H1 (cell line): Measurements from ENCODE around the gene CRYBG1. TPM values are rescaled to one million over a fixed set of nuclear protein-coding genes. Genes with fewer than 3 reads are reported as not detected.

Source experiments
- CTCF ChIA-PET: fragments of 300-600 bp; sonication (Branson Sonifier 250); formaldehyde crosslinking; loops from one replicate; lab custom pipeline; 2021; ENCODE audit not compliant: partially characterized antibody; lab: Charles Lee
- POLR2A ChIA-PET: fragments of 300-600 bp; sonication (Branson Sonifier 250); formaldehyde crosslinking; loops from one replicate; lab custom pipeline; 2021; ENCODE audit warnings: inconsistent platforms; ENCODE audit not compliant: partially characterized antibody; lab: Charles Lee
- DNase-seq, 2 experiments: peaks; one replicate each; pipeline versions ENCODE4 v3.0.0 to v3.0.0-alpha.2; 2010 to 2022; ENCODE audit warnings: low spot score in 2 of 2, low read depth in 1 of 2, mixed read lengths in 1 of 2
- FAIRE-seq: peaks from 2 replicates; lab custom pipeline; 2011; peaks lifted over from hg19 to GRCh38; lab: Jason Lieb, UNC
- H2AFZ ChIP-seq: 2 replicates; pipeline ENCODE4 v1.8.1; 2012; ENCODE audit warnings: low read length, inconsistent platforms
- H2AK5ac ChIP-seq: 2 replicates; pipeline ENCODE4 v1.6.1; 2013; ENCODE audit warnings: low read depth, low read length
- H2BK120ac ChIP-seq: replicated peaks from 2 replicates; pipeline ENCODE3; 2013; ENCODE audit warnings: low read depth, low read length, inconsistent platforms
- H2BK12ac ChIP-seq: 2 replicates; pipeline ENCODE4 v1.6.1; 2013; ENCODE audit warnings: low read depth, low read length
- H2BK15ac ChIP-seq: 2 replicates; pipeline ENCODE4 v1.6.1; 2013; ENCODE audit warnings: low read length
- H2BK20ac ChIP-seq: 2 replicates; pipeline ENCODE4 v1.6.1; 2013; ENCODE audit warnings: low read length
- H2BK5ac ChIP-seq: 2 replicates; pipeline ENCODE4 v1.6.1; 2013; ENCODE audit warnings: low read depth, low read length
- H3K14ac ChIP-seq: 2 replicates; pipeline ENCODE4 v1.6.1; 2013; ENCODE audit warnings: inconsistent platforms; ENCODE audit not compliant: insufficient read length
- H3K18ac ChIP-seq: 2 replicates; pipeline ENCODE4 v1.6.1; 2013; ENCODE audit warnings: low read length; ENCODE audit errors: extremely low read depth
- H3K23ac ChIP-seq: 2 replicates; pipeline ENCODE4 v1.6.1; 2013; ENCODE audit warnings: inconsistent platforms; ENCODE audit not compliant: insufficient read length
- H3K23me2 ChIP-seq: 2 replicates; pipeline ENCODE4 v1.6.1; 2013; ENCODE audit warnings: low read depth, low read length
- H3K27ac ChIP-seq: 2 replicates; pipeline ENCODE4 v1.6.1; 2011; ENCODE audit warnings: low read depth, low read length, inconsistent platforms
- H3K27me3 ChIP-seq, 4 experiments: replicated peaks in 1 of 4; 1 replicate in 1 of 4; 2 replicates in 3 of 4; pipeline versions ENCODE4 v1.6.1 to v1.8.1; 2011 to 2013; ENCODE audit warnings: low read length in 3 of 4, mild to moderate bottlenecking in 3 of 4, inconsistent platforms in 2 of 4, mixed read lengths in 2 of 4, moderate library complexity in 1 of 4; ENCODE audit not compliant: control insufficient read depth in 3 of 4, insufficient read depth in 3 of 4; ENCODE audit errors: extremely low read depth in 1 of 4
- H3K36me3 ChIP-seq, 4 experiments: 2 replicates each; pipeline versions ENCODE4 v1.6.1 to v1.8.1; 2011 to 2013; ENCODE audit warnings: mild to moderate bottlenecking in 4 of 4, low read length in 3 of 4, moderate library complexity in 2 of 4, control low read depth in 1 of 4, inconsistent platforms in 1 of 4; ENCODE audit not compliant: insufficient read depth in 4 of 4, control insufficient read depth in 2 of 4
- H3K4ac ChIP-seq: replicated peaks from 2 replicates; pipeline ENCODE3; 2013; ENCODE audit warnings: low read length, low read depth, mixed read lengths, inconsistent platforms; ENCODE audit not compliant: insufficient read length
- H3K4me1 ChIP-seq, 4 experiments: replicated peaks in 1 of 4; 1 replicate in 1 of 4; 2 replicates in 3 of 4; pipeline versions ENCODE4 v1.6.1 to v1.8.1; 2011 to 2013; ENCODE audit warnings: low read length in 3 of 4, inconsistent platforms in 2 of 4, mixed read lengths in 1 of 4; ENCODE audit not compliant: insufficient read depth in 4 of 4, control insufficient read depth in 3 of 4
- H3K4me2 ChIP-seq, 2 experiments: 2 replicates each; pipeline versions ENCODE4 v1.6.1 to v1.8.1; 2011 to 2013; ENCODE audit warnings: low read depth in 2 of 2, low read length in 2 of 2, control low read depth in 1 of 2, inconsistent platforms in 1 of 2, mild to moderate bottlenecking in 1 of 2; ENCODE audit not compliant: insufficient read depth in 1 of 2
- H3K4me3 ChIP-seq, 4 experiments: fragments of 200-600, 300-600 bp in 1 of 4; sonication (generic), shearing (Covaris generic), sonication (Bioruptor Twin) in 1 of 4; 2 replicates each; pipeline versions ENCODE4 v1.5.1 to v1.8.1; 2011 to 2016; ENCODE audit warnings: low read length in 4 of 4, low read depth in 3 of 4, control low read depth in 2 of 4, inconsistent platforms in 2 of 4, mild to moderate bottlenecking in 2 of 4, mixed read lengths in 1 of 4, moderate library complexity in 1 of 4; ENCODE audit not compliant: insufficient read depth in 2 of 4; ENCODE audit errors: extremely low read depth in 1 of 4
- H3K56ac ChIP-seq: replicated peaks from 2 replicates; pipeline ENCODE3; 2013; ENCODE audit warnings: low read depth, mild to moderate bottlenecking, mixed read lengths, low read length, inconsistent platforms; ENCODE audit not compliant: insufficient read length
- H3K79me1 ChIP-seq: 2 replicates; pipeline ENCODE4 v1.6.1; 2013; ENCODE audit warnings: low read depth, low read length, control low read depth
- H3K79me2 ChIP-seq, 2 experiments: 2 replicates each; pipeline versions ENCODE4 v1.6.1 to v1.8.1; 2012 to 2013; ENCODE audit warnings: low read length in 2 of 2, mild to moderate bottlenecking in 2 of 2, inconsistent platforms in 1 of 2; ENCODE audit not compliant: insufficient read depth in 2 of 2, control insufficient read depth in 1 of 2
- H3K9ac ChIP-seq, 4 experiments: replicated peaks in 1 of 4; 1 replicate in 1 of 4; 2 replicates in 3 of 4; pipeline versions ENCODE4 v1.6.1 to v1.8.1; 2011 to 2013; ENCODE audit warnings: low read depth in 3 of 4, low read length in 3 of 4, control low read depth in 2 of 4, mild to moderate bottlenecking in 2 of 4, moderate library complexity in 2 of 4, inconsistent platforms in 1 of 4; ENCODE audit errors: extremely low read depth in 1 of 4
- H3K9me3 ChIP-seq, 2 experiments: 2 replicates each; pipeline versions ENCODE4 v1.6.1 to v1.8.1; 2012 to 2013; ENCODE audit warnings: mild to moderate bottlenecking in 2 of 2, moderate library complexity in 2 of 2, control low read depth in 1 of 2, inconsistent platforms in 1 of 2, low read depth in 1 of 2, low read length in 1 of 2, mixed read lengths in 1 of 2; ENCODE audit not compliant: insufficient read depth in 2 of 2
- H4K20me1 ChIP-seq, 2 experiments: replicated peaks in 1 of 2; 2 replicates each; pipeline versions ENCODE3 to v1.8.1; 2011 to 2013; ENCODE audit warnings: inconsistent platforms in 2 of 2, low read length in 2 of 2, mild to moderate bottlenecking in 1 of 2; ENCODE audit not compliant: insufficient read depth in 2 of 2, control insufficient read depth in 1 of 2
- H4K5ac ChIP-seq: 2 replicates; pipeline ENCODE4 v1.6.1; 2013; ENCODE audit warnings: low read length, low read depth, mixed read lengths, inconsistent platforms; ENCODE audit not compliant: insufficient read length
- H4K8ac ChIP-seq: 2 replicates; pipeline ENCODE4 v1.8.0; 2013; ENCODE audit warnings: mild to moderate bottlenecking, moderate library complexity, low read length, inconsistent platforms; ENCODE audit not compliant: insufficient read depth; ENCODE audit errors: extremely low read depth
- H4K91ac ChIP-seq: replicated peaks from 2 replicates; pipeline ENCODE3; 2013; ENCODE audit warnings: low read length, mixed read lengths, inconsistent platforms; ENCODE audit not compliant: insufficient read length
- CHD1 ChIP-seq: IDR thresholded peaks from 2 replicates; pipeline ENCODE4 v1.6.1; 2012; ENCODE audit warnings: low read depth, low read length, improper control_type of control experiment
- CREB1 ChIP-seq: IDR thresholded peaks from 2 replicates; pipeline ENCODE4 v1.6.1; 2012; ENCODE audit warnings: inconsistent platforms
- CTBP2 ChIP-seq: IDR thresholded peaks from 2 replicates; pipeline ENCODE4 v1.7.0; 2011; ENCODE audit warnings: borderline replicate concordance, mild to moderate bottlenecking, moderate library complexity, mixed read lengths, low read length; ENCODE audit not compliant: insufficient read depth, insufficient read length
- GABPA ChIP-seq: IDR thresholded peaks from 2 replicates; pipeline ENCODE4 v1.6.1; 2011; ENCODE audit warnings: mild to moderate bottlenecking, low read length, moderate library complexity, borderline replicate concordance; ENCODE audit not compliant: insufficient read depth
- GTF2F1 ChIP-seq: IDR thresholded peaks from 2 replicates; pipeline ENCODE4 v1.6.1; 2012; ENCODE audit warnings: low read depth, low read length, improper control_type of control experiment, borderline replicate concordance
- HDAC6 ChIP-seq: IDR thresholded peaks from one replicate; pipeline ENCODE4 v1.7.1; 2012; ENCODE audit warnings: low read depth, mild to moderate bottlenecking, inconsistent platforms, low read length, moderate library complexity
- JUN ChIP-seq: IDR thresholded peaks from 2 replicates; pipeline ENCODE4 v1.6.1; 2011; ENCODE audit warnings: low read depth, mild to moderate bottlenecking, improper control_type of control experiment, low read length
- KDM5A ChIP-seq: fragments of 200-600 bp; IDR thresholded peaks from 2 replicates; pipeline ENCODE4 v1.7.1; 2012; ENCODE audit warnings: mild to moderate bottlenecking, low read length, inconsistent platforms, mixed read lengths
- MAFK ChIP-seq: IDR thresholded peaks from 2 replicates; pipeline ENCODE4 v1.6.1; 2012; ENCODE audit warnings: low read depth, mild to moderate bottlenecking, improper control_type of control experiment, low read length
- PHF8 ChIP-seq: fragments of 200-600 bp; sonication (generic); conservative IDR thresholded peaks from 2 replicates; pipeline ENCODE4 v1.7.1; 2012; ENCODE audit warnings: low read depth, mild to moderate bottlenecking, inconsistent platforms, low read length, moderate library complexity
- POLR2AphosphoS5 ChIP-seq: IDR thresholded peaks from 2 replicates; pipeline ENCODE4 v1.6.1; 2011; ENCODE audit warnings: low read depth, low read length
- RFX5 ChIP-seq: IDR thresholded peaks from 2 replicates; pipeline ENCODE4 v1.6.1; 2011; ENCODE audit warnings: low read depth, low read length, improper control_type of control experiment, borderline replicate concordance
- SAP30 ChIP-seq: fragments of 300-600 bp; sonication (generic); IDR thresholded peaks from 2 replicates; pipeline ENCODE4 v1.7.1; 2012; ENCODE audit warnings: low read length, moderate library complexity, mild to moderate bottlenecking, inconsistent platforms; ENCODE audit not compliant: insufficient read depth, insufficient replicate concordance
- SP4 ChIP-seq: IDR thresholded peaks from 2 replicates; pipeline ENCODE4 v1.6.1; 2012; ENCODE audit warnings: low read length, inconsistent platforms
- WGBS, 2 experiments: shearing (Covaris generic) in 1 of 2; methylation state at CpG; one replicate each; pipeline versions ENCODE4 v1.1.6 to v1.1.7; 2013 to 2015; ENCODE audit warnings: low lambda C conversion rate in 2 of 2, mixed read lengths in 2 of 2, inconsistent platforms in 1 of 2, low coverage in 1 of 2, missing lambda C conversion rate in 1 of 2; ENCODE audit not compliant: insufficient replicate concordance in 2 of 2, insufficient coverage in 1 of 2, insufficient read length in 1 of 2; ENCODE audit errors: extremely low coverage in 1 of 2, missing lambda C conversion rate in 1 of 2; 5-methylcytosine and 5-hydroxymethylcytosine counted together
- polyA plus RNA-seq, 7 experiments: library from polyadenylated mRNA; depleted of rRNA in 3 of 7; stranded (reverse) in 5 of 7; unstranded in 2 of 7; fragments of >200 nt in 5 of 7; fragments of 200-250 nt in 2 of 7; gene quantifications; 1 replicate in 5 of 7; 2 replicates in 1 of 7; 4 replicates in 1 of 7; pipeline versions ENCODE4 v1.2.1 to v1.2.3, GENCODE V29; 2011 to 2013; ENCODE audit warnings: missing spikeins in 2 of 7, mixed read lengths in 2 of 7
- total RNA-seq: library from RNA; stranded (reverse); fragmentation: NEBNext Ultra II Directional; extraction: Animal tissue kit (Norgen Biotek cat#: 25700); gene quantifications from 2 replicates; pipeline ENCODE4 v1.2.1, GENCODE V29; 2021

The CRYBG1 gene
- total and polyA plus RNA-seq, 2 of the 8 experiments (the other 6 are each of a cell fraction or from before 2014, with no cell fraction given) = 2.2 to 11.6 TPM

GRCh38 chr6:106530026-106530425 is 169.5 kb downstream of the CRYBG1 start:
- Histone ChIP-seq H3K9me3 (no peaks in the 10 kb centered on the region), H2BK120ac (no peak overlapping the region), H4K8ac (no peak overlapping the region), H3K14ac (no peak overlapping the region), H2BK20ac (no peak overlapping the region), H2AFZ (no peak overlapping the region), H3K36me3 (no peaks in the 10 kb centered on the region), H3K23ac (no peak overlapping the region), H3K9ac (no peak overlapping the region), H3K27ac (no peak overlapping the region), H3K23me2 (no peaks in the 10 kb centered on the region), H4K5ac (no peak overlapping the region), H3K4me1 (no peaks in the 10 kb centered on the region), H3K4me2 (no peak overlapping the region), H3K79me1 (no peaks in the 10 kb centered on the region), H3K79me2 (no peaks in the 10 kb centered on the region), H3K27me3 (no peaks in the 10 kb centered on the region), H2BK12ac (no peak overlapping the region), H3K56ac (no peak overlapping the region), H3K18ac (no peak overlapping the region), H4K91ac (no peak overlapping the region), H3K4me3 (no peak overlapping the region), H2AK5ac (no peak overlapping the region), H3K4ac (no peak overlapping the region), H4K20me1 (no peaks in the 10 kb centered on the region), H2BK5ac (no peak overlapping the region), H2BK15ac (no peak overlapping the region)
- POLR2A ChIA-PET = no interaction called here
- CTCF ChIA-PET = interaction anchor here (0.7 to 1.8 kb wide), 3 partner anchors 37 to 467 kb away, joined by 3 to 4 read pairs (median 4); no protein-coding TSS in a partner anchor
- DNase-seq (no peak), FAIRE-seq (no peak)
- no peak for TF ChIP-seq CTBP2
- TF ChIP-seq CREB1 = no peak
- TF ChIP-seq CHD1 = no peak
- TF ChIP-seq SP4 = no peak
- TF ChIP-seq POLR2AphosphoS5 = no peak
- no peak for TF ChIP-seq GTF2F1
- no peak for TF ChIP-seq RFX5
- no peak for TF ChIP-seq HDAC6
- no peak for TF ChIP-seq MAFK
- TF ChIP-seq PHF8 = no peak
- no peak for TF ChIP-seq GABPA
- no peak for TF ChIP-seq SAP30
- no peak for TF ChIP-seq JUN
- TF ChIP-seq KDM5A = no peak
- WGBS, 2 experiments = 86% methylated on average over 1 of the region's 1 CpG; no CpG with 5 or more reads in 1 of the 2 experiments
